HG03520 (cell line): ENCODE results near the gene TRAPPC6A.
A peak's percentile ranks its signal among the peaks of the same experiment; 100 is the strongest.

ENCODE experiments used
- ATAC-seq: cut with Tn5 transposase; IDR thresholded peaks from one replicate; pipeline ENCODE4 v1.9.1; 2021; ENCODE audit warnings: mild to moderate bottlenecking, moderate library complexity; ENCODE audit not compliant: unreplicated experiment

The TRAPPC6A gene

GRCh38 chr19:45150180-45150579 is 27.9 kb downstream of the TRAPPC6A start:
- ATAC-seq = no peak

- no peak for ATAC-seq
Measured at GRCh38 chr19:45149129-45149528, 28.9 kb downstream of the TRAPPC6A start.

DNA sequence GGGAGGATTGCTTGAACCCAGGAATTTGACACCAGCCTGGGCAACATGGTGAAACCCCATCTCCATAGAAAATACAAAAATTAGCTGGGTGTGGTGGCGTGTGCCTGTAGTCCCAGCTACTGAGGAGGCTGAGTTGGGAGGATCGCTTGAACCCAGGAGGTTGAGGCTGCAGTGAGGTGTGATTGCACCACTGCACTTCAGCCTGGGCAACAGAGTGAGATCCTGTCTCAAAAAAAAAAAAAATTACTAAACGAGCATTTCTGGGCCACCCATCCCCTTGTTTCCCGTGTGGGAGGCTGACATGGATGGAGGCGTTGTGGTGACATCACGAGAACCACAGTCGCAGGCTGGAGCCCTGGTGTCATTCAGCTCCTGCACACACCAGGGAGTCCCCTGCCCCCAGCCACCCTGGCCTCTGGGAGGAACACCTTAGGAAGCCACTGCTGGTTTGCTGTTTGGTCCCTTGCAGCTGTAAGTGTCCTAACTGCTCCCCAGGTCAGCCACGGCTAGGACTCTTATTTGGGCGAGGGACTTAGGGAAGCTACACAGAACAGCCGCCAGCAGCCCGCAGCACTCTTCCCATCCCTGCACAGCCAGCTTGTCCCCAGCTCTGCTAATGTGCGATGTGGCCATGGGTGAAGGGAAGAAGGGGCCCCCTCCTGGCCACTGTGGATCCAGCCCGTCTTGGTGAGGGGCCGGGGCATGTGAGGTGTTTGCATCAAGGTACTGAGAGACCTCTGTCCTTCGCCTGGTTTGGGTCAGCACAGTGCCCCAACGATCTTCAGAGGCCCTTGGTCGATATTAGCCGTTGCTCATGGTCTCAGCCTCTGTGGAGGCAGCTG is 30.0 kb downstream of the TRAPPC6A start:
- ATAC-seq = no peak

GRCh38 chr19:45146741-45147205 is 31.3 kb downstream of the TRAPPC6A start:
- no peak for ATAC-seq

DNA sequence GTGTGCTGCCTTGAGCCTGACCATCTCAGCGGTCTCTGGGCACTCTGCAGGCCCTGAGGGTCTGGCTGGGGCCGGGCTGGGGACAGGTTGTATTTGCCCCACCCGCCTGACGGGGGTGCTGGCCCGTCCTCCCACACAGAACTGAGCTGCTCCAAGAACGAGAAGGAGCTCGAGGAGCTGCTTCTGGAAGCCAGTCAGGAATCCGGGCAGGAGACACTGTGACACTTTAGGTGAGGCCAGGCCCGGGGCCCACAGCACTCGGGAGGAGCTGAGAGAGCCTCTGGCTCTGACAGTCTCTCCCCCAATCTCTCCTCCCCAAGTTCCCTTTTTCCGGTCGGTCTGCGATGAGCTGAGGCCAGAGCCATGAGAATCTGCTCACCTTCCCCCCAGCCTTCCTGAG is 31.8 kb downstream of the TRAPPC6A start:
- no peak for ATAC-seq

DNA sequence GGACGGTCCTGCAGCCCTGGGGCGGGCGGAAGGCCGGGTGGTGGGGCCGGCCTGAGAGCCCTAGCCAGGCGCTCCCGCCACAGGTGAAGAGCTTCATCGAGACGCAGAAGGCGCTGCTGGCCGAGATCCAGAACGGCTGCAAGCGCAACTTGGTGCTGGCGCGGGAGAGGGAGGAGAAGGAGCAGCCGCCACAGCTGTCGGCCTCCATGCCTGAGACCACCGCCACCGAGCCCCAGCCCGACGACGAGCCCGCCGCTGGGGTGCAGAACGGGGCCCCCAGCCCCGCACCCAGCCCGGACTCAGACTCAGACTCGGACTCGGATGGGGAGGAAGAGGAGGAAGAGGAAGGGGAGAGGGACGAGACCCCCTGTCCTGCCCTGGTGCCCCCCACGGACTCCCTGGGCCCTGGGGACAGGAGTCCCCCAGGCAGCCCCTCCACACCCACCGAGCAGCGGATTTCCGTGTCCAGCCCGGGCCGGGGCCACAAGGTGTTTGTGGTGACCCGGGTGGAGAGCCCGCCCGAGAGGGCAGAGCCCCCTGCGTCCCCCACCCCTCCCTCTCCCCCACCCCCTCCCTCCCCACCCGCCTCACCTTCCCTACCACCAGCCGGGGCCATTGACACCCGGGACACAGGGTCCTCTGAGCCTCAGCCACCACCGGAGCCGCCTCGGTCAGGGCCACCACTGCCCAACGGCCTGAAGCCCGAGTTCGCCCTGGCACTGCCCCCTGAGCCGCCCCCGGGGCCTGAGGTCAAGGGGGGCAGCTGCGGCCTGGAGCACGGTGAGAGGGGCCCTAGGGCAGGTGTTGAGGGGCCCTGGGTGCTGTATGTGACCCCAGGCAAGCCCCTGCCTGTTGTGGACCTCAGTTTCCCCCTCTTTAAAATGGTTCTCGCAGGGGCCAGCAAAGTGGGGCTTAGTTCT is 32.5 kb downstream of the TRAPPC6A start:
- no peak for ATAC-seq

GRCh38 chr19:45144431-45145269 is 33.4 kb downstream of the TRAPPC6A start:
- ATAC-seq = no peak

GRCh38 chr19:45142726-45143110 is 35.3 kb downstream of the TRAPPC6A start:
- no peak for ATAC-seq

DNA sequence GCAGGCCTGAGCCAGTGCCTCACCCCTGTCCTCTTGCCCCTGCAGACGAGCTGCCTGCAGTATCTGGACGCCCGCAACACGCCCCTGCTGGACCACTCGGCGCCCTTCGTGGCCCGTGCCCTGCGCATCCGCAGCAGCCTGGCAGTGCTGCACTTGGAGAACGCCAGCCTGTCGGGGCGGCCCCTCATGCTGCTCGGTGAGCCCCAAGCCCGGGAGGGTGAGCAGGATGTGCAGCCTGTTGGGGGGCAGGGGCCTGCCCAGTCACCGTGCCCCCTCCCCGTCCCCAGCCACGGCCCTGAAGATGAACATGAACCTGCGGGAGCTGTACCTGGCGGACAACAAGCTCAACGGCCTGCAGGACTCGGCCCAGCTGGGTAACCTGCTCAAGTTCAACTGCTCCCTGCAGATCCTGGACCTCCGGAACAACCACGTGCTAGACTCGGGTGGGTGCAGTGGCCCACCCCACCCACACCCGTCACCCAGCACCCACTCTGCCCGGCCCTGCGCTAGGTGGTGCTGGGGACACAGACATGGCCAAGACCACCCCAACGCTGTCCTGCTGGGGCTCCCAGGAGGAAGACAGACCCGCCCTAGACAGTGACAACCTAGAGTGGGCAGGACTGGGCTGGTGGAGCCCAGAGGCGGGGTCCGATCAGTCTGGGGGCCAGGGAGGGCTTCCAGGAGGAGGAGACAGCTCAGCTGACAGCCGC is 35.9 kb downstream of the TRAPPC6A start:
- no peak for ATAC-seq

- no peak for ATAC-seq
Measured at GRCh38 chr19:45141203-45141900, 36.7 kb downstream of the TRAPPC6A start.

GRCh38 chr19:45140533-45140932 is 37.5 kb downstream of the TRAPPC6A start:
- ATAC-seq = no peak

- no peak for ATAC-seq
Measured at GRCh38 chr19:45140144-45140503, 37.9 kb downstream of the TRAPPC6A start.

DNA sequence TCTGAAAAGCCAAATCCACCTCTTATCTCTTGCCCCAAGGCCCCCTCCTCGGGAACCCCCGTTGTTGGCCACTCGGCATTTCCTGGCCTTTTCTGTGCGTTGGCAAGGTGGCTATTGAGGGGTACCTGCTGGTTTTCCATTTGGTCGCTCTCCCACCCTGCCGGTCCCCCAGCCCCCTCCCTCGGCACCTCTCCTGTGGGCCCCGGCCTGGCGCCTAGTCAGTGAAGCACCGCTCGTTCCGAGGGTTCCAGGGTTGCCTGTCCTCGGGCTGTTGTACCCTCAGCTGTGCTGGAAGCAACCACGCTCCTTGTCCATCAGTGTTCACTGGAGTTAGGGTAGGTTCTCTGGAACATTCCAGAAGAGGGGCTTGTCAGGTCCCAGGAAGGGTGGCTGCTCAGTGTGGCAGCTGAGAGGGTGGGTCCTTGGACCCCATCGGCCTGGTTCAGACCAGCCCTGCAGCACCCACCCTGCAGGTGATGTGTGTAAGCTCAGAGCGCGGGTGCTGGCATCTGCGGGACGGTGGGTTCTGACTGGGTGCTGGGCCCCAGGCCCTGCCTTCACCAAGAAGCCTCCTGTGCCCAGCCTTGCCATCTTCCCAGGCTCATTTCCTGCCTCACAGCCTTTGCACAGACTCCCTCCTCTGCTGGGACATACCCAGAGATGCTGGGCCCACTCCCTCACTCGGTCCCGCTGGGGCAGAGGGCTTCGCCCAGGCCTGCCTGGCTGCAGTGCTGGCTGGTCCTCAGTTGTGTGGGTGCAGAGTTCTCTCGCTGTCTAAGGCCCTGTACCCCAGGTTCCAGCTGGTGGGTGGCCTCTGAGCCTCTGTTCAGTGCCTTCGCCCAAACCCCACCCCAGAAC is 38.5 kb downstream of the TRAPPC6A start:
- ATAC-seq = no peak

GRCh38 chr19:45138303-45138751 is 39.7 kb downstream of the TRAPPC6A start:
- no peak for ATAC-seq

DNA sequence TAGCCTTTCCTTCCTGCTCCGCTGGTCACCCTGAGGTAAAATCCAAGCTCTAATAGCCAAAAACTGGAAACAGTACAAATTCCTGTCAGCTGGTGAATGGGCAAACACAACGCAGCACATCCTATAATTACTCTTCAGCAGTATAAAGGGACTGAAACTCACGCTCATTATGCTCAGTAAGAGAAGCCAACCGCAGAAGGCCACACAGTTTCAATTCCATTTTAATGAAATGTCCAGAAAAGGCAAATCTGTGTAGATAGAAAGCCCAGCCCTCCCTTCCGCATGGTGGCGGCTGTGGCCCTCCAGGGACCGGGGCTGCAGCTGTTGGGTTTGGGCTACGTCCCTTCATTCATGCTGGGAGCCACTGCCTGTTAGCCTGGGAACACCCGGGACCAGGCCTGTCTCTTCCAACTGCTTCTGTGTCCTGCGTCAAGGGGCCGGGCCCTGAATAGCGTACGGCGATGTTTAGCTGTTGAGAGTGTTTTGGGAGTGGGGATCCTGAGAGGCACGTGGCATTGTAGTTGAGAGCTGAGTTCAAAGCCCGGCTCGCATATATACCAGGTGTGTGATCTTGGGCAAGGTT is 40.8 kb downstream of the TRAPPC6A start:
- peak; percentile 68 for ATAC-seq

- ATAC-seq = no peak
Measured at GRCh38 chr19:45136507-45137178, 41.4 kb downstream of the TRAPPC6A start.

DNA sequence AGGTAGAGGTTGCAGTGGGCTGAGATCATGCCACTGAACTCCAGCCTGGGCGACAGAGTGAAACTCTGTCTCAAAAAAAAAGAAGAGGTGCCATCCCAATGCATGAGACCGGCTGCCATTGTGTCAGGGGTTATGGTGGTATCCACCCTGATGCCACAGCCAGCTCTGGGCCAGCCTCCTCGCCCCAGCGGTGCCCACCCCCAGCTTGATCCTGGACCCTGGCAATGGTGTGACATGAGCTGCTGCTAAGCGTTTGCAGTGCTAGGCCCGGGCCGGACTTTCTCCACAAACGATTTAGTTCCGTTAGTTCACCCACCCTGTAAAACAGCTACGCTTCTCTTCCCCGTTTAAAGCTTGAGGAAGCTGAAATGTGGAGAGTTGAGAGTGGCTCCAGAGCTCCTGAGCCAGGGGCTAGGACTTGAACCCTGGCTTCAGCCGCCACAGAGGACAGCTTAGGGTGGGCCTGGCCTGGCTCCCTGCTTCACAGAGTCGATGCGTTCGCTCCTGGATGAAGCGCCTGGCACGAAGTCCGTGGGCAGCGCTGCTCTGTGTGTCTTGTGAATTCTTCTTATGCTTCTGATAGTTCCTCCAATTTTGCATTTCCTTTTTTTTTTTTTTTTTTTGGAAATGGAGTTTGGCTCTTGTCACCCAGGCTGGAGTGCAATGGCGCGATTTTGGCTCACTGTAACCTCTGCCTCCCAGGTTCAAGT is 42.7 kb downstream of the TRAPPC6A start:
- no peak for ATAC-seq
